CD4-positive, alpha-beta T cell treated with Interleukin-2 at 100 ng/mL for 4 hours (primary cell): ENCODE data around the gene RNF17.
"Not testable (repeated sequence)": the region's sequence is repeated elsewhere in the genome, so short reads cannot be mapped to it uniquely, and the experiment has no call there.

ENCODE experiments used
- DNase-seq: peaks from one replicate; pipeline ENCODE4 v3.0.0-alpha.2; 2020; ENCODE audit warnings: low spot score

Gene RNF17

DNA sequence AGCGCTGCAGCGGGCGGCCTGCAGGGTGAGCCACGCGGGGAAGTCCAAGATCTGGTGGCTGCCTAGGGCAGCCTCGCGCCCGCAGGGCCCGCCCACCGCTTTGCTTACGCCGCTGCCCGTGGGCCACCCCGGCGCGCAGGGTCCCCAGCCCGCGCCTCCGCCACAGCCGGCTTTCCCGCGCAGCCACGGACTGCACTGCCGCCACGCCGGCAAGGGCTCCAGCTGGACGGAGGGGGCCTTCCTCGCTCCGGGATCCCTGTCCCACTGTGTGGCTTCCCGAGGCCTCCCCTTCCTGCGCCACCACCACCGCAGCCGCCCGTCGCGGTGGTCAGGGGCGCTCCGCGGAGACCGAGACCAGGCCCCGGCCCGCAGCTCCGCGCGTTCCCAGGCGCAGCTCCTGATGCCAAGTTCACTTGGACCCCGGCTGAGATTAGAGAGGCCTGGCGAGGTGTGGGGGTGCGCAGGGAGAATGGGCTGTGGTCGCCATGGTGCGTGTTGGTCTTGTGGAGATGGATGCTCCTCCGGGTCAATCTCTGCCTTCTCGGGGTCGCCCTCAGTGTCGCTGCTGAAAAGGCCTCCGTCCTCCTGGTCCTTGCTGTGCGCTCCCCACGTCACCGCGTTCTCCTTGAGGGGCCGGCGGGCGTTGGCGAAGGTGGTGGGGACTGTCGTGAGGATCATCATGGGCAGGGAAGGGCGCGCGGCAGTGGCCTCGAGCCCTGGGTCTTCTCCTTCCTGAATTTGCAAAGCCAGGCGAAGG lies 17.9 kb upstream of the RNF17 start:
- DNase-seq: no peak

DNA sequence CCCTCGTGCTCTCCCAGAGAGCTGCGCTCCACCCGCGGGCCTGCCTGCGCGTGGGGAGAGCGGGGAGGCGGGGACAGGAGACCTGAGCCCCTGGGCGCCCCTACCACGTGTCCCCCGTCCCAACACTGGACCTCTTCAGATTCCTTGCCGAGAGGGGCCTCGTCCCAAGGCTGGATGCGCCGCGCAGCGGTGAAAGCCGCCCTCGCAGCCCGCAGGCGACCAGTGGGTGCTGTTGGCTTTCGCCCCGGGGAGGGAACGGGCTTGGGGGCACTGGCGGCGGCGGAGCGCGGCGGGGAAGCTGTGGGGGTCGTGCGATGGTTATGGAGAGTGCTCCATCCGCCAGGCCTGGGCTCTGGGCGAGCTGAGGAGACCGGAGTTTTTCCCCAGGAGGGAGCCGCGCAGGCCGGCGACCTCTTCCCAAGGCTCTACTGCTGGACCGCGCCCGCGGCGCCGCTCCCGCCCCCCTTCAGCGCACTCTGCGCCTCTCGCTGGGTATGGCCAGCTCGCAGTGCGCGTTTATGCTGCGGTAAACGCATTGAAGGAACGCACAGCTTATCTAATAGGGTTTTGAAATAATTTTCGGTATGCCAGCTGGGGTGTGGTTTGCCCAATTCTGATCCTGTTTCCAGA lies 17.2 kb upstream of the RNF17 start:
- DNase-seq: no peak

DNA sequence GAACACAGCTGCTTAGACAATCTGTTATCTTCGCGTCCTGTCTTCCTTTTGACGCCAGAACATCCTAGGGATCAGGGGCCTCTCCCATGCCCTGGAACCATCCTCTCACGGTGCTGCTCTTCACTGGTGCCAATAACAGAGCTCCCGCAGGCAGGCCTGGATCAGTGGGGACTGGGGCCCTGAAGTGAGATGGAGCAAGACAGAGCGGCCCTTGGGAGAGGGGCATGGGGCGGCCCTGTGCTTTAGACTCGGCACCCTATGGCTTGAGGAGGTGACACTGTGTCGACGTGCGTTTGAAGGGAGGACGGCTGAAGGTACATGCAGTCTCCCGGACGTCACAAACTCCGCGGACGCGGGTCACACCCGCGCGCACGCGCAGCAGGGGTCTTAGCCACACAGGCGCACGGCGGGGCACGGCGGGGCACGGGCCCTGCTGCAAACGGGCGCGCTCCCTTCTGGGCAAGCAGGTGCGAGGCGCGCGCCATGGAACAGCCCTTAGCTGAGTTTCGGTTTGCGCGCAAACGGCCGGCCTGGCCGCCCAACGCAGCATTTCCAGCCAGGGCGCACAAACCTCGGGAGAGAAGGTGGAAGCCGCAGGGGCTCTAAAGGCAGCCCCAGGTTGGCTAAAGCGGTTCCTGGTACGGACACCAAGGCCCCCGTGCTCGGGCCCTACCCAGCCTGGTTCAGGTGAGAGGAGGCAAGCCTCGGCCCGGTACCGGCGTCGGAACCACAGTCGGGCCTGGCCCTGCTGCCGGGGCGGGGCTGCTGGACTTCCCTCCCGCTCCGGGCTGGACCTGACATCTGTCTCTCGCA lies 16.5 kb upstream of the RNF17 start:
- DNase-seq: no peak

DNA sequence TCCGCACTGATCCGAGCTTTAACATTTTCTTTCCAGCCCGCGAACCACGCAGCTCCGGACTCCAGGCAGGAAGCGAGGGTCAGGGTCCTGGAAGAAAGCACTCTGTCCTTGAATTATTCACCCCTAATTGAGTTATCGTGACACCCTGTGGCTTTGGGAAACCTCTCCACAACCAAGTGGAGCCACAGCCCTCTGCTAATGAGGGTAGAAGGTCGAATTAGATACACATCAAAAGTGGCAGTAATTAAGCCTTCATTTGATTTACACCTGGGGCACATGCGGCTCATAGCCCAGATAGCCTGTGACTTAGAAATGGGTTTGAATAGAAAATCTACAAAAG lies 15.9 kb upstream of the RNF17 start:
- no peak for DNase-seq

DNA sequence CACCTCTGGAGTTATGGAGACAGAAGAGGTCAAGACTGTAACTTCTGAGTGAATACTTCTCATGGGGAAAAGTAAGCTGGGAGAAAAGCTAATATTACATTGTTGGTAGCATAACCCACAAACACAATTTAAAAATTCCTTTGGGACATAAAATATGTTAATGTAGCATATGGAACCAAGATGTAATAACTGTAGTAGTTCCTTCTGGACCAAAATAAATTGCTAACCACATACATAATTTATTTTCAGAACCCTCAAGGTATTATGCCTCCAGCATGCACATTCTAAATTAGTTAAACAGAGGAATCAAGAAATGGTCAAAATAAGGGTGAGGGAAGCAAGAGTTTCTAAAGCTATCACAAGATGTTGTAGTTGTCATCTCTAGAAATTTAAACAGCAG lies 4.8 kb upstream of the RNF17 start:
- DNase-seq: no peak

DNA sequence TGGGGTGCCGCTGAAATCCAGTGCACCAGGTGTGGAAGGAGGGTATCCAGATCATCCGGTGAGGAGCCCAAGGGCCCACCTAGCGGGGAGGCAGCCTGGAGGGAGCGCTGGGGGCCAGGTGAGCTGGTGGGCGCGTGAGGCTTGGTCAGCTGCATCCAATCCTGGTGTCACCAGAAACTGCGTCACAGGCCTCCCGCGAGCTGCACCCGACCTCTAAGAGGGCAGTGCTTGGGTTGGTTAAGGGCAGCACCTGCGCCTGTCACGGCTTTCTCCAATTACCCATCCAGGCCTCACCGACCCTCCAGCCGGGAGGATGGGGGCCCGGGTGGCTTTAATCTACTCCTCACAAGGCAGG lies 284 bp downstream of the RNF17 start:
- no peak for DNase-seq

DNA sequence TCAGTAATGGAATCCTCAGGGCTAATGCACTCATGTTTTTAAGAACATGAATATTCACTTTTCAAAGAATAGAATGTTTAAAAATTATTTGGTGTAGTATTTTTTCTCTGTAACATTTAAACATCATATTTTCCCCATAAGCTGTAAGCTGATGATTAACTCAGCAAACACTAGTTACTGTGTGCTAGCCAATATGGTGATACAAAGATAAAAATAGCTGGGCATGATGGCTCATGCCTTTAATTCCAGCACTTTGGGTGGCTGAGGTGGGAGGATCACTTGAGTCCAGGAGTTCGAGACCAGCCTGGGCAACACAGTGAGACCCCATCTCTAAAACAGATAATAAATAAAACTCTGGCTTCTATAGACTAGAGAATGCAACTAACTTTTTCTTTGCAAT lies 13.2 kb downstream of the RNF17 start:
- no peak for DNase-seq

DNA sequence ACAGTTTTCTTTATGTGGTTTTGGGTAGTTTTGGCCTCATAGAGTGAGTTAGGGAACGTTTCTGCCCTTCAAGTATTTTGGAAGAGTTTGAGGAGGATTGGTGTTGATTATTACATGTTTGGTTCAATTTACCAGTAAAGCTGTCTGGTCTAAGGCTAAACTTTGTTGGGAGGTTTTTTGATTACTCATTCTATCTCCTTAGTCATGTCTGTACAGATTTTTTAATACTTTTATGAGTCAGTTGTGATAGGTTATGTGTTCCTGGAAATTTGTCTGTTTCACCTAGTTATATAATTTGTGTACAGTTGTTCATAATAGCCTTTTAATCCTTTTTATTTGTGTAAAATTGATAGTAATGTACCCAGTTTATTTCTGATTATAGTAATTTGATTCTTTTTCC lies 20.4 kb downstream of the RNF17 start:
- no peak for DNase-seq

DNA sequence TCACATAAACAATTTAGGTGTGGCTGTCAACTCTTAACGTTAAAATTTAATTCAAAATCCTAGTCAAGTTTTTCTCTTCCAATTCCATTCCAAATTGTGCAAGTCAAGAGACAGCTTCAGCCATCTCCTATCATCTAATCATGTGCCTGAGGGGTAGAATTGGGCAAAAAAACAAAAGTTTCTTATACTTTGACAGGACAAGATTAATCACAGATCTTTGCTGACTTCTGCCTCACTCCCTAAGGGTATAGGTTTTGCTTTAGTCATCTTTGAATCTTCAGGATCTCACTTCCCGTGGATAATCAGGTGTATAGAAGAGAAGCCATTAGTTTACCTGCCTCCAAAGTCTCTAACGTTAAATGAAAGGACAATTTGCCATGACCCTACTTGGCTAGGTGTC lies 24.6 kb downstream of the RNF17 start:
- no peak for DNase-seq

DNA sequence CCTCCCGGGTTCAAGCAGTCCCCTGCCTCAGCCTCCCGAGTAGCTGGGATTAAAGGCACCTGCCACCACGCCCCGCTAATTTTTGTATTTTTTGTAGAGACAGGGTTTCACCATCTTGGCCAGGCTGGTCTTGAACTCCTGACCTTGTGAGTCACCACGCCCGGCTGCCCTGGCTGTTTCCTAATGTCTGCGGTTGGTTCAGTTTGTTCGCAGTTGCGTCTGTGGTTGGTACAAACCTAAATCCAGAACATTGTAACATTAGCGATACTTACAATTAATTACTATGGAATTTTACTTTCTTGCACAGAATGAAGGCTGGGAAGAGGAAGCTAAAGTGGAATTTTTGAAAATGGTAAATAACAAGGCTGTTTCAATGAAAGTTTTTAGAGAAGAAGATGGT lies 38.1 kb downstream of the RNF17 start:
- no peak for DNase-seq

DNA sequence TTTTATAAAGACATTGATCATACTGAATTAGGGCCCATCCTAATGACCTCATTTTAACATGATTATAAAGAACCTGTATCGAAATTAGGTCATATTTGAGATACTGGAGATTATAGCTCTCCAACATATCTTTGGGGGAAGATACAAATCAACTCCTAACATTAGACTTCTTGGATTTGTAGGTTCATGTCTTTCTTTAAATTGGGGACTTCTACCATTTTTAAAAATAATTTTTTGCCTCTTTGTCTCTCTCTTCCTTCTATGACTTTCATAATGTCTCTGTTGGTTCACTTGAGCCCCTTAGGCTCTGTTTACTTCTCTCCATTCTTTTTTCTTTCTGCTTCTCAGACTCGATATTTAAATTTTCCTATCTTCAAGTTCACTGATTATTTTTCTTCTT lies 57.2 kb downstream of the RNF17 start:
- DNase-seq: no peak

DNA sequence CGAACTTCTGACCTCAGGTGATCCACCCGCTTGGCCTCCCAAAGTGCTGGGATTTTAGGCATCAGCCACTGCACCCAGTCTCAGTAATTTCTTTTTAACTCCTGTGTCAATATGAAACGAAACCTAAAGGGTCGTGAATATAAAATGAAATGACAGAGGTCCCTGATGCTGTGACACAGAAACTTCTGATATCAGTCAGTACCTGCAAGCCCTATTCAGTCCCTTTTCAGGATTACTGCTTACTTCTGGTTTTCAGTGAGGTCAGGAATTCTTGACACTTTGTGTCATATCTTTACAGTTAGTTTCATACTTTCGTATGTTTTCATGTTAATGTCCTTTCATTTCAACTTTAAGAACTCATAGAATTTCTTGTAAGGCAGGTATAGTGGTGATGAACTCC lies 58.7 kb downstream of the RNF17 start:
- DNase-seq: no peak

DNA sequence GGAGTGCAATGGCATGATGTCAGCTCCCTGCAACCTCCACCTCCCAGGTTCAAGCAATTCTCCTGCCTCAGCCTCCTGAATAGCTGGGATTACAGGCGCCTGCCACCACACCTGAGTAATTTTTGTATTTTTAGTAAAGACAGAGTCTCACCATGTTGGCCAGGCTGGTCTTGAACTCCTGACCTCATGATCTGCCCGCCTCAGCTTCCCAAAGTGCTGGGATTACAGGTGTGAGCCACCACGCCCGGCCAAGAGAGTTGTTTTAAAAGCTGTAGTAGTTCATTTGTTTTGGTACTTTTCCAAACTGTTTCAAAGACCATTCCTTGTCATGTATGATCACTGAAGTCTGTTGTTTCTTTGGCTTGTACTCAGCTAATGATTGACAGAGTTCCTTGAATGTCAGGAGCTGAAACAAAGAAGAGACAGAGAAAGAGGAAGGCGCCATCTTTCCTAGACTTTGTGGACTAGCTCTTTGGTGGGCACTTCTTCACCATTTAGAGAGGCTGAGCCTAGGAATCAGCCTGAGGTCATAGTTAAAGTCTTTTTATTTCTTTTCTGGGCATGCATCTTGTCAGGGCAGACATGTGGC lies 59.2 kb downstream of the RNF17 start:
- DNase-seq: not testable (repeated sequence)

DNA sequence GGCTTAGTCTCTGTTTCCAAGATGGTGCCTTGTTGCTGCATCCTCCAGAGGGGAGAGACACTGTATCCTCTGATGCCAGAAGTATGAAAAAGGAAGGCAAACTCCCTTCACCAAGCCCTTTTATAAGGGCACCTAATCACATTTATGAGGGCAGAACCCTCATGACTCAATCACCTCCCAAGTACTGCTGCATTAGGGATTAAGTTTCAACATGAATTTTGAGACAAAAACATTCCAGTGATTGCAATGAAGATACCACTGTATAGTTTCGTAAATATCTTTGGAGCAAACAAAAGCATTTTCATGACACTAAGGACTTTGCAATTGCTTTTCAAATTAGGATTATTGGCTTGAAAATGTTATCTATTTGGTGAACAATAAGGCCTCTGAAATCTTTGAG lies 63.8 kb downstream of the RNF17 start:
- DNase-seq: no peak

DNA sequence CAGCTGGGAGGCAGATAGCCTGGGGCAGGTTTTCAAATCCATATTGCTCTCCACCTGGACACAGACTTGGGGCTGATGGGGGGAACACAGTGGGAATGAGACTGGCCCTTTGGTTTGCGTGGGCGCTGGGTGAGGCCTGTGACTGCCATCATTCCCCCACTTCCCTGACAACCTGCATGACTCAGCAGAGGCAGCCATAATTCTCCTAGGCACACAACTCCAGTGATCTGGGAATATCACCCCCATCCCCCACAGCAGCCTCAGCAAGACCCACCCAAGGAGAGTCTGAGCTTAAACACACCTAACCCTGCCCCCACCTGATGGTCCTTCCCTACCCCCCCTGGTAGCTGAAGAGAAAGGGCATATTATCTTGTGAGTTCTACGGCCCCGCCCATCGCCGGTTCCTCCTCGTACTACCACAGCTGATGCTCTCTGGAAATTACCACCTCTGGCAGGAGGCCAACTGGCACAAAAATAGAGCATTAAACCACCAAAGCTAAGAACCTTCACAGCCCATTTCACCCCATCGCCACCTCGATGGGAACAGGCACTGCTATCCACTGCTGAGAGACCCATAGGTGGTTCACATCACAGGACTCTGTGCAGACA lies 71.0 kb downstream of the RNF17 start:
- DNase-seq: no peak

DNA sequence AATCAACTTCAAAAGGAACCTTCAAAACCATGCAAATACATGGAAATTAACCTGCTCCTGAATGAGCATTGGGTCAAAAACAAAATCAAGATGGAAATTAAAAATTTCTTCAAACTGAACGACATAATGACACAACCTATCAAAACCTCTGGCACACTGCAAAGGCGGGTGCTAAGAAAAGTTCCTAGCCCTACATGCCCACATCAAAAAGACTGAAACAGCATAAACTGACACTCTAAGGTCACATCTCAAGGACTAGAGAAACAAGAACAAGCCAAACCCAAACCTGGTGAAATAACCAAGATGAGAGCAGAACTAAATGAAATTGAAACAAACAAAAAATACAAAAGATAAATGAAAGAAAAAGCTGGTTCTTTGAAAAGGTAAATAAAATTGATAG lies 73.6 kb downstream of the RNF17 start:
- not testable (repeated sequence) for DNase-seq

DNA sequence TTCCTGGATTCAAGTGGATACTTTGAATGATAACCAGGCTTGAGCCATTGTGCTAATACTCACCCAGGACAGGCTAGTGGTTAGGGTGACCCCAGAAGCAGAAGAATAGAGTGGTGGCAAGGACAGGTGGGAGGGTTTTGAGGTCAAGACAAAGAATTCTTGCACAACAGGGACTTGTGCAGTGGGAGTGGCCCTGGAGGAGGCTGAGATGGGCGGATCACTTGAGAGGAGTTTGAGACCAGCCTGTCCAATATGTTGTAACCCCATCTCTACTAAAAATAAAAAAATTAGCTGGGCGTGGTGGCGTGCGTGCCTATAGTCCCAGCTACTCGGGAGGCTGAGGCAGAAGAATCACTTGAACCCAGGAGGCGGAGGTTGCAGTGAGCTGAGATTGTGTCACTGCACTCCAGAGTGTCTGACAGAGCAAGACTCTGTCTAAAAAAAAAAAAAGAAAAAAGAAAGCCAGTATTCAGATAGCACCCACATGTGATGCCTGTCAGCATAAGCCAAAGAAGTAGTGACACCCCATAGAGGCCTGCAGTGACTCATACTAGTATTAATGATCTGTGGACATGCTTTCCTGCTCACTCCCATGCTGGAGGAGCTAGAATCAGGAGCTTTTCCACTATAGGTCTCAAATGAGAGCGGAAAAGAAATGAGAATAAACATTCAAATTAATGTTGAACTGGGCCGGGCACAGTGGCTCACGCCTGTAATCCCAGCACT lies 78.7 kb downstream of the RNF17 start:
- no peak for DNase-seq

DNA sequence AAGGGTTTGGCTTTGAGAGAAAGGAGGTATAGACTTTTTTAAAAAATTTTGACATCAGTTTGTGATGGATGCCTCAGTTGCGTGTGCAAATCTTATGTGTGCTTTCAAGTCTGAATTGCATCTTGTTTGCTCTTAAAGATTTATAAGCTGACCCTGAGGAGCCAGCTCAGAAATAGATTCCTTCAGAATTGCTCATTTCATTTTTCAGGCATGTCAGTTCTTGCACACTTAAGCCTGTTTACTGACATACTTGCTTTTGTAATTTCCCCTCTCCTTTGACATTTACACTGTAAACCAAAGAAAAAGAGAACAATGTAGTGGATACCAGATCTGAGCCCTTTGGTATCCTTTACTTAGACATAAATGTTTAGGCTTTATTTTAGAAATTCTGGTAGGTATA lies 87.6 kb downstream of the RNF17 start:
- no peak for DNase-seq

DNA sequence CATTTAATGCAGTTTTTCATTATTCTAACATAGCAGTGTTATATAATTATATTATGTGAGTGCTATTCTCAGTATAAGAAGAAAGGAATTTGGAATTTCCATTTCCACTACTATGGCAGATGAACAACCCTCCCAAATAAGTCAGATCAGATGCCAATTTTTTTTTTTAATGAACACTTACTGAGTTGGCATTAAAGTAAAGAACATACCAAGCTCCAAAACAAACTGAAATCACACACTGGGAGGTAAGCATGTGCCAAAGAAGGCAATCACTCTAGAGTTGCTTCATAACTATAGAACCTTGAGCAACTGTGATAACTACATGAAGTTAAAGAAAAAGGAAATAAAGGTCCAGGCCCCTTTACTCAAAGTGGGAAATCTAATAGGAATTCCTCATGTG lies 90.3 kb downstream of the RNF17 start:
- no peak for DNase-seq

DNA sequence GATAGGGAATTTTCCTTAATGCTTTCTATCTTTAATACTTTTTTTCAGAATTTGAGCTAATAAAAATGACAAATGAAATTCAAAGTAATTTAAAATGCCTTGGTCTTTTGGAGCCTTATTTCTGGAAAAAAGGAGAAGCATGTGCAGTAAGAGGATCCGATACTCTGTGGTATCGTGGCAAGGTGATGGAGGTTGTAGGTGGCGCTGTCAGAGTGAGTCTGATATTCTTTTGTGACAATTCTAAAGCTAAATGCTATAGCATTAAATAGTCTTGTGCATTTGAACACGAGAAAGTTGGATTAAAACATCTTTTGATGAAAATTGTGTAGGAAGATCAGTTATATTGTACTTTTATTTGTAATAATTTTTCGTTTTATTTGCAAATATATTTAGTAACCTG lies 95.0 kb downstream of the RNF17 start:
- DNase-seq: no peak

DNA sequence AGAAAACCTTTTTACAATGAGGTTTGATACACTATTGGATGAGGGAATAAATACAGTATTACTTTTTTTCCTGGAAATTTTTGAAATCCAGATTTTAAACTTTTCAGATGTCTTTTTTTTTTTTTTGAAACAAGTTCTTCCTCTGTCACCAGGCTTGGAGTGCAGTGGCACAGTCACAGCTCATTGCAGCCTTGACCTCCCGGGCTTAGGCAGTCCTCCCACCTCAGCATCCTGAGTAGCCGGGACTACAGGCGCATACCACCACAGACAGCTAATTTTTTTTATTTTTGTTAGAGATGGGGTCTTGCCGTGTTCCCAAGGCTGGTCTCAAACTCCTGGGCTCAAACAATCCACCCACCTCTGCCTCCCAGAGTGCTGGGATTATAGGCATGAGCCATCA lies 96.8 kb downstream of the RNF17 start:
- DNase-seq: no peak
